SK-N-SH treated with all-trans-retinoic acid at 6 μM for 48 hours (cell line): ENCODE measurements around the gene ANKRD40CL.

ENCODE experiments used
- ATAC-seq: fragments of 200-7000 bp; cut with Tn5 transposase; 3 replicates; pipeline ENCODE4 v1.9.1; 2020; ENCODE audit warnings: mild to moderate bottlenecking, moderate library complexity
- ARNTL ChIP-seq: fragments of 450-650 bp; formaldehyde crosslinking; IDR thresholded peaks from 2 replicates; pipeline ENCODE4 v1.5.0; 2020; ENCODE audit warnings: low read depth, mild to moderate bottlenecking, moderate library complexity, borderline replicate concordance
- BACH2 ChIP-seq: fragments of 250-450 bp; sonication (Bioruptor Pico); IDR thresholded peaks from 2 replicates; pipeline ENCODE4 v1.9.0; 2021; ENCODE audit warnings: mild to moderate bottlenecking, borderline replicate concordance
- CREB5 ChIP-seq: fragments of 250-450 bp; sonication (Bioruptor Pico); IDR thresholded peaks from 2 replicates; pipeline ENCODE4 v1.5.1; 2020; ENCODE audit warnings: low read depth, mild to moderate bottlenecking, moderate library complexity
- CSDC2 ChIP-seq: fragments of 250-450 bp; sonication (Bioruptor Pico); IDR thresholded peaks from 2 replicates; pipeline ENCODE4 v1.5.0; 2020; ENCODE audit warnings: mild to moderate bottlenecking, moderate library complexity
- ESRRG ChIP-seq: fragments of 250-450 bp; sonication (Bioruptor Pico); IDR thresholded peaks from 2 replicates; pipeline ENCODE4 v1.6.1; 2021; ENCODE audit warnings: mild to moderate bottlenecking
- GLIS3 ChIP-seq: fragments of 250-450 bp; sonication (Bioruptor Pico); IDR thresholded peaks from 2 replicates; pipeline ENCODE4 v1.5.0; 2020; ENCODE audit warnings: mild to moderate bottlenecking, moderate library complexity
- ISL1 ChIP-seq: fragments of 250-450 bp; sonication (Bioruptor Pico); IDR thresholded peaks from 2 replicates; pipeline ENCODE4 v2.1.2; 2022; ENCODE audit warnings: mild to moderate bottlenecking, moderate library complexity
- PATZ1 ChIP-seq: fragments of 250-450 bp; sonication (Bioruptor Pico); IDR thresholded peaks from 2 replicates; pipeline ENCODE4 v1.8.0; 2020; ENCODE audit warnings: mild to moderate bottlenecking, moderate library complexity, borderline replicate concordance
- POU6F1 ChIP-seq: fragments of 250-450 bp; sonication (Bioruptor Pico); IDR thresholded peaks from 2 replicates; pipeline ENCODE4 v1.8.0; 2021; ENCODE audit warnings: low read depth, mild to moderate bottlenecking, moderate library complexity, borderline replicate concordance
- PPARA ChIP-seq: fragments of 250-450 bp; sonication (Bioruptor Pico); IDR thresholded peaks from 2 replicates; pipeline ENCODE4 v1.5.0; 2020; ENCODE audit warnings: mild to moderate bottlenecking, borderline replicate concordance
- RARB ChIP-seq: fragments of 250-450 bp; sonication (Bioruptor Pico); IDR thresholded peaks from 2 replicates; pipeline ENCODE4 v1.8.0; 2021; ENCODE audit warnings: mild to moderate bottlenecking, moderate library complexity
- SNAI2 ChIP-seq: fragments of 250-450 bp; sonication (Bioruptor Pico); IDR thresholded peaks from 2 replicates; pipeline ENCODE4 v1.5.0; 2020; ENCODE audit warnings: mild to moderate bottlenecking, moderate library complexity
- TCF4 ChIP-seq: fragments of 250-450 bp; sonication (Bioruptor Pico); IDR thresholded peaks from 2 replicates; pipeline ENCODE4 v1.8.0; 2021; ENCODE audit warnings: mild to moderate bottlenecking, moderate library complexity, borderline replicate concordance
- TOX ChIP-seq: fragments of 250-450 bp; sonication (Bioruptor Pico); IDR thresholded peaks from 2 replicates; pipeline ENCODE4 v1.8.0; 2021; ENCODE audit warnings: mild to moderate bottlenecking, moderate library complexity, borderline replicate concordance
- ZC3H10 ChIP-seq: fragments of 250-450 bp; sonication (Bioruptor Pico); IDR thresholded peaks from 2 replicates; pipeline ENCODE4 v1.5.1; 2021; ENCODE audit warnings: mild to moderate bottlenecking, moderate library complexity
- ZFP3 ChIP-seq: fragments of 250-450 bp; sonication (Bioruptor Pico); IDR thresholded peaks from 2 replicates; pipeline ENCODE4 v1.5.0; 2020; ENCODE audit warnings: mild to moderate bottlenecking, moderate library complexity
- ZFP30 ChIP-seq: fragments of 450-650 bp; formaldehyde crosslinking; IDR thresholded peaks from 2 replicates; pipeline ENCODE4 v1.5.0; 2022; ENCODE audit warnings: mild to moderate bottlenecking, moderate library complexity
- ZNF70 ChIP-seq: fragments of 450-650 bp; formaldehyde crosslinking; IDR thresholded peaks from 2 replicates; pipeline ENCODE4 v1.5.0; 2020; ENCODE audit warnings: mild to moderate bottlenecking, moderate library complexity
- ZNF8 ChIP-seq: fragments of 450-650 bp; formaldehyde crosslinking; IDR thresholded peaks from 2 replicates; pipeline ENCODE4 v1.5.0; 2020; ENCODE audit warnings: mild to moderate bottlenecking, moderate library complexity
- TF ChIP-seq, protein P1 (sequence below): fragments of 250-450 bp; sonication (Bioruptor Pico); IDR thresholded peaks from 2 replicates; pipeline ENCODE4 v1.5.0; 2020; ENCODE audit warnings: mild to moderate bottlenecking, moderate library complexity
- TF ChIP-seq, protein P2 (sequence below): fragments of 250-450 bp; sonication (Bioruptor Pico); IDR thresholded peaks from 2 replicates; pipeline ENCODE4 v1.5.1; 2021; ENCODE audit warnings: mild to moderate bottlenecking, moderate library complexity

Gene ANKRD40CL

GRCh38 chr17:50745631-50746030, 21.7 kb downstream of the ANKRD40CL start (continued):
- TF ChIP-seq, protein P1, sequence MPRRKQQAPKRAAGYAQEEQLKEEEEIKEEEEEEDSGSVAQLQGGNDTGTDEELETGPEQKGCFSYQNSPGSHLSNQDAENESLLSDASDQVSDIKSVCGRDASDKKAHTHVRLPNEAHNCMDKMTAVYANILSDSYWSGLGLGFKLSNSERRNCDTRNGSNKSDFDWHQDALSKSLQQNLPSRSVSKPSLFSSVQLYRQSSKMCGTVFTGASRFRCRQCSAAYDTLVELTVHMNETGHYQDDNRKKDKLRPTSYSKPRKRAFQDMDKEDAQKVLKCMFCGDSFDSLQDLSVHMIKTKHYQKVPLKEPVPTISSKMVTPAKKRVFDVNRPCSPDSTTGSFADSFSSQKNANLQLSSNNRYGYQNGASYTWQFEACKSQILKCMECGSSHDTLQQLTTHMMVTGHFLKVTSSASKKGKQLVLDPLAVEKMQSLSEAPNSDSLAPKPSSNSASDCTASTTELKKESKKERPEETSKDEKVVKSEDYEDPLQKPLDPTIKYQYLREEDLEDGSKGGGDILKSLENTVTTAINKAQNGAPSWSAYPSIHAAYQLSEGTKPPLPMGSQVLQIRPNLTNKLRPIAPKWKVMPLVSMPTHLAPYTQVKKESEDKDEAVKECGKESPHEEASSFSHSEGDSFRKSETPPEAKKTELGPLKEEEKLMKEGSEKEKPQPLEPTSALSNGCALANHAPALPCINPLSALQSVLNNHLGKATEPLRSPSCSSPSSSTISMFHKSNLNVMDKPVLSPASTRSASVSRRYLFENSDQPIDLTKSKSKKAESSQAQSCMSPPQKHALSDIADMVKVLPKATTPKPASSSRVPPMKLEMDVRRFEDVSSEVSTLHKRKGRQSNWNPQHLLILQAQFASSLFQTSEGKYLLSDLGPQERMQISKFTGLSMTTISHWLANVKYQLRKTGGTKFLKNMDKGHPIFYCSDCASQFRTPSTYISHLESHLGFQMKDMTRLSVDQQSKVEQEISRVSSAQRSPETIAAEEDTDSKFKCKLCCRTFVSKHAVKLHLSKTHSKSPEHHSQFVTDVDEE (CRISPR knock-in tag), result no peak
- TF ChIP-seq, all 23 proteins: peak for 0

- no peak for ATAC-seq
- TF ChIP-seq RARB (CRISPR knock-in tag), result no peak
- no peak for TF ChIP-seq PPARA (CRISPR knock-in tag)
- TF ChIP-seq ARNTL (CRISPR knock-in tag), result no peak
- no peak for TF ChIP-seq CREB5 (CRISPR knock-in tag)
- no peak for TF ChIP-seq BACH2
- TF ChIP-seq ISL1, result no peak
- TF ChIP-seq ZFP3 (CRISPR knock-in tag), result no peak
- TF ChIP-seq ESRRG (CRISPR knock-in tag), result no peak
- TF ChIP-seq POU6F1 (CRISPR knock-in tag), result no peak
- TF ChIP-seq SNAI2, result no peak
- no peak for TF ChIP-seq ZNF70 (CRISPR knock-in tag)
- TF ChIP-seq, protein P2, sequence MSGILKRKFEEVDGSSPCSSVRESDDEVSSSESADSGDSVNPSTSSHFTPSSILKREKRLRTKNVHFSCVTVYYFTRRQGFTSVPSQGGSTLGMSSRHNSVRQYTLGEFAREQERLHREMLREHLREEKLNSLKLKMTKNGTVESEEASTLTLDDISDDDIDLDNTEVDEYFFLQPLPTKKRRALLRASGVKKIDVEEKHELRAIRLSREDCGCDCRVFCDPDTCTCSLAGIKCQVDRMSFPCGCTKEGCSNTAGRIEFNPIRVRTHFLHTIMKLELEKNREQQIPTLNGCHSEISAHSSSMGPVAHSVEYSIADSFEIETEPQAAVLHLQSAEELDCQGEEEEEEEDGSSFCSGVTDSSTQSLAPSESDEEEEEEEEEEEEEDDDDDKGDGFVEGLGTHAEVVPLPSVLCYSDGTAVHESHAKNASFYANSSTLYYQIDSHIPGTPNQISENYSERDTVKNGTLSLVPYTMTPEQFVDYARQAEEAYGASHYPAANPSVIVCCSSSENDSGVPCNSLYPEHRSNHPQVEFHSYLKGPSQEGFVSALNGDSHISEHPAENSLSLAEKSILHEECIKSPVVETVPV, result no peak
- no peak for TF ChIP-seq GLIS3 (CRISPR knock-in tag)
- no peak for TF ChIP-seq ZFP30
- no peak for TF ChIP-seq CSDC2 (CRISPR knock-in tag)
- TF ChIP-seq TCF4 (CRISPR knock-in tag), result no peak
- no peak for TF ChIP-seq ZNF8 (CRISPR knock-in tag)
- no peak for TF ChIP-seq ZC3H10 (CRISPR knock-in tag)
- TF ChIP-seq TOX (CRISPR knock-in tag), result no peak
- TF ChIP-seq, protein P1 (CRISPR knock-in tag), result no peak
- TF ChIP-seq, all 23 proteins: peak for 0
Measured at GRCh38 chr17:50739098-50739497, 28.2 kb downstream of the ANKRD40CL start.

- TF ChIP-seq BACH2, result no peak
- TF ChIP-seq ZNF8 (CRISPR knock-in tag), result no peak
- no peak for TF ChIP-seq CSDC2 (CRISPR knock-in tag)
- TF ChIP-seq SNAI2, result no peak
- no peak for TF ChIP-seq PPARA (CRISPR knock-in tag)
- TF ChIP-seq PATZ1 (CRISPR knock-in tag), result no peak
- no peak for TF ChIP-seq TOX (CRISPR knock-in tag)
- ATAC-seq, result no peak
Measured at GRCh38 chr17:50737118-50737698, 30.1 kb downstream of the ANKRD40CL start.
